GM18873 (cell line): ENCODE results near the gene TAF1B.

Experiments
- ATAC-seq: cut with Tn5 transposase; IDR thresholded peaks from one replicate; pipeline ENCODE4 v1.9.1; 2021; ENCODE audit warnings: mild to moderate bottlenecking, moderate library complexity, moderate number of reproducible peaks; ENCODE audit not compliant: unreplicated experiment, low FRiP score

TAF1B gene

GRCh38 chr2:9877726-9878125, 34.5 kb downstream of the TAF1B start:
- no peak for ATAC-seq

GRCh38 chr2:9879455-9880194, 36.4 kb downstream of the TAF1B start:
- no peak for ATAC-seq

- ATAC-seq: no peak
Observed at GRCh38 chr2:9883897-9884296, 40.6 kb downstream of the TAF1B start.

- no peak for ATAC-seq
Observed at GRCh38 chr2:9884436-9884835, 41.2 kb downstream of the TAF1B start.

GRCh38 chr2:9885036-9885684, 41.9 kb downstream of the TAF1B start:
- ATAC-seq: no peak

GRCh38 chr2:9887513-9887912, 44.2 kb downstream of the TAF1B start:
- ATAC-seq: no peak

GRCh38 chr2:9889812-9890261, 46.6 kb downstream of the TAF1B start:
- no peak for ATAC-seq

GRCh38 chr2:9892236-9892635, 49.0 kb downstream of the TAF1B start:
- ATAC-seq: no peak

- ATAC-seq: no peak
Observed at GRCh38 chr2:9895669-9896590, 52.7 kb downstream of the TAF1B start.

- ATAC-seq: no peak
Observed at GRCh38 chr2:9897331-9897737, 54.1 kb downstream of the TAF1B start.

- ATAC-seq: no peak
Observed at GRCh38 chr2:9897846-9898245, 54.6 kb downstream of the TAF1B start.

- no peak for ATAC-seq
Observed at GRCh38 chr2:9905413-9905812, 62.1 kb downstream of the TAF1B start.

GRCh38 chr2:9907402-9907801, 64.1 kb downstream of the TAF1B start:
- no peak for ATAC-seq

GRCh38 chr2:9908639-9909038, 65.4 kb downstream of the TAF1B start:
- ATAC-seq: no peak

GRCh38 chr2:9909106-9909505, 65.8 kb downstream of the TAF1B start:
- no peak for ATAC-seq

- no peak for ATAC-seq
Observed at GRCh38 chr2:9910699-9911098, 67.4 kb downstream of the TAF1B start.

GRCh38 chr2:9912468-9912867, 69.2 kb downstream of the TAF1B start:
- no peak for ATAC-seq

- ATAC-seq: peak; percentile 94
Observed at GRCh38 chr2:9914384-9915065, 71.3 kb downstream of the TAF1B start.

- ATAC-seq: no peak
Observed at GRCh38 chr2:9918275-9918674, 75.0 kb downstream of the TAF1B start.

GRCh38 chr2:9919512-9919911, 76.2 kb downstream of the TAF1B start:
- no peak for ATAC-seq
